ENCODE data around the gene RAB4A.

DNA sequence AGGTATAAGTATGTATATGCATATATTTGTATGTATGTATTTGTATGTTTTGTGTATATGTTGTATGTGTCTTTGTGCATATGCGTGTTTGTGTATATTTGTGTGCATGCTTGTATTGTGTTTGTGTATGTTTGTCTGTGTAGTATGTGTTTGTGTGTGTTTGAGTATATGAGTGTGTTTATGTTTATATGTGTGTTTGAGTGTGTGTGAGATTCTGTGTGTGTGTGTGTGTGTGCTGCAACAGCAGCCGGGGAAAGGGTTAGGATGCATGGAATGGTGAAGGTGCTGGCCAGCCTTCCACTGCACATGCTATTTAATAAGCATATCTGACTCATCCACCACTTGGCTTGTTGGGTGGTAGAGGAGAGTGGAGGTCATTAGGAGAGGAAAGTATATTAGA is 46.6 kb upstream of the RAB4A start:
- no peak for TF ChIP-seq CHD2 (IDR thresholded peaks at IDR 0.05; ENCODE audit: low read length, partially characterized antibody)
- no peak for TF ChIP-seq RAD21 (conservative IDR thresholded peaks at IDR 0.05 in 1 of 2, IDR thresholded peaks at IDR 0.05 in 1 of 2)
- no peak for TF ChIP-seq EP300 (IDR thresholded peaks at IDR 0.05)
- TF ChIP-seq POLR2A (IDR thresholded peaks at IDR 0.05; ENCODE audit: low read length) = no peak
- no peak for TF ChIP-seq PHF8 (IDR thresholded peaks at IDR 0.05; ENCODE audit: borderline replicate concordance, low read depth)
- no peak for TF ChIP-seq NPAS2 (CRISPR knock-in tag; IDR thresholded peaks at IDR 0.05; ENCODE audit: borderline replicate concordance)
- TF ChIP-seq, protein P1, sequence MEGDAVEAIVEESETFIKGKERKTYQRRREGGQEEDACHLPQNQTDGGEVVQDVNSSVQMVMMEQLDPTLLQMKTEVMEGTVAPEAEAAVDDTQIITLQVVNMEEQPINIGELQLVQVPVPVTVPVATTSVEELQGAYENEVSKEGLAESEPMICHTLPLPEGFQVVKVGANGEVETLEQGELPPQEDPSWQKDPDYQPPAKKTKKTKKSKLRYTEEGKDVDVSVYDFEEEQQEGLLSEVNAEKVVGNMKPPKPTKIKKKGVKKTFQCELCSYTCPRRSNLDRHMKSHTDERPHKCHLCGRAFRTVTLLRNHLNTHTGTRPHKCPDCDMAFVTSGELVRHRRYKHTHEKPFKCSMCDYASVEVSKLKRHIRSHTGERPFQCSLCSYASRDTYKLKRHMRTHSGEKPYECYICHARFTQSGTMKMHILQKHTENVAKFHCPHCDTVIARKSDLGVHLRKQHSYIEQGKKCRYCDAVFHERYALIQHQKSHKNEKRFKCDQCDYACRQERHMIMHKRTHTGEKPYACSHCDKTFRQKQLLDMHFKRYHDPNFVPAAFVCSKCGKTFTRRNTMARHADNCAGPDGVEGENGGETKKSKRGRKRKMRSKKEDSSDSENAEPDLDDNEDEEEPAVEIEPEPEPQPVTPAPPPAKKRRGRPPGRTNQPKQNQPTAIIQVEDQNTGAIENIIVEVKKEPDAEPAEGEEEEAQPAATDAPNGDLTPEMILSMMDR (IDR thresholded peaks at IDR 0.05) = no peak

Measured in A549 (cell line).